A549 (cell line): Measurements from ENCODE around the gene C1orf167.

Experiments used
- CEBPB ChIP-seq, 2 experiments: fragments of >200 bp in 1 of 2; sonication (Bioruptor Twin) in 1 of 2; formaldehyde crosslinking in 1 of 2; IDR thresholded peaks; 2 replicates each; pipeline ENCODE4 v1.6.1; 2012 to 2016
- CHD2 ChIP-seq: fragments of 150-350 bp; IDR thresholded peaks from 2 replicates; pipeline ENCODE4 v1.6.1; 2014; ENCODE audit warnings: low read length; ENCODE audit not compliant: partially characterized antibody
- FOSB ChIP-seq: fragments of 250-450 bp; sonication (Bioruptor Pico); IDR thresholded peaks from 2 replicates; pipeline ENCODE4 v1.5.0; 2020; ENCODE audit warnings: mild to moderate bottlenecking, moderate library complexity
- HOXB13 ChIP-seq: fragments of 250-450 bp; sonication (Bioruptor Pico); IDR thresholded peaks from 2 replicates; pipeline ENCODE4 v1.5.0; 2020; ENCODE audit warnings: low read depth, mild to moderate bottlenecking, moderate library complexity
- JUNB ChIP-seq: fragments of >200 bp; sonication (Bioruptor Twin); formaldehyde crosslinking; IDR thresholded peaks from 2 replicates; pipeline ENCODE4 v1.6.1; 2016
- KDM5A ChIP-seq: fragments of 200-600 bp; sonication (generic); IDR thresholded peaks from 2 replicates; pipeline ENCODE4 v1.6.1; 2016; ENCODE audit warnings: antibody characterized with exemption, mild to moderate bottlenecking
- MAX ChIP-seq: IDR thresholded peaks from 2 replicates; pipeline ENCODE4 v1.6.1; 2012
- PHF8 ChIP-seq: fragments of 200-600 bp; sonication (generic); IDR thresholded peaks from 2 replicates; pipeline ENCODE4 v1.6.1; 2016; ENCODE audit warnings: low read depth, mild to moderate bottlenecking, antibody characterized with exemption, moderate library complexity, borderline replicate concordance
- POLR2A ChIP-seq: IDR thresholded peaks from 2 replicates; pipeline ENCODE4 v1.6.1; 2012; ENCODE audit warnings: mild to moderate bottlenecking, low read length
- RCOR1 ChIP-seq: fragments of 150-350 bp; IDR thresholded peaks from 2 replicates; pipeline ENCODE4 v1.6.1; 2014; ENCODE audit warnings: antibody characterized with exemption, low read length, low read depth
- TF ChIP-seq, protein P1 (sequence below): fragments of >200 bp; sonication (Bioruptor Twin); formaldehyde crosslinking; IDR thresholded peaks from 3 replicates; pipeline ENCODE4 v1.5.1; 2016
- TF ChIP-seq, protein P2 (sequence below): fragments of 150-350 bp; IDR thresholded peaks from 2 replicates; pipeline ENCODE4 v1.6.1; 2014; ENCODE audit warnings: low read depth, mild to moderate bottlenecking, low read length

DNA sequence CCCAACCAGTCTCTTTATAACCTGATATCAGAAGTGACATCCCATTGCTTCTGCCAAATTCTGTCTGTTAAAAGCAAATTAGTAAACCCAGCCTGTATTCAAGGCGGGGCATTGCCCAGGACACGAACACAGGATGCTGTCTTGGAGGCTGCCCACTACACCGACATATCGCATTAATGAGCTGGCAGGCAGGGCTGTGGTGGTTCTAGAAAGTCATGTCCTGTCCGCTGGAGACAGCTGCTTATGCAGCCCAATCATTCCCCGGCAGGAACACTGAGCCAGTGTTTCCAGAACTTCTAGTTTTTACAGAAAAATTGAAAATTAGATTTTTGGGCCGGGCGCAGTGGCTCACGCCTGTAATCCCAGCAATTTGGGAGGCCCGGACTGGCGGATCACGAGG is 19.3 kb downstream of the C1orf167 start:
- TF ChIP-seq CHD2 (no peak), RCOR1 (no peak), POLR2A (no peak), MAX (no peak), JUNB (no peak), HOXB13 (CRISPR knock-in tag) (no peak), PHF8 (no peak), CEBPB (IDR thresholded peaks at IDR 0.05) (no peak), KDM5A (no peak), FOSB (CRISPR knock-in tag) (no peak)
- TF ChIP-seq, protein P1, sequence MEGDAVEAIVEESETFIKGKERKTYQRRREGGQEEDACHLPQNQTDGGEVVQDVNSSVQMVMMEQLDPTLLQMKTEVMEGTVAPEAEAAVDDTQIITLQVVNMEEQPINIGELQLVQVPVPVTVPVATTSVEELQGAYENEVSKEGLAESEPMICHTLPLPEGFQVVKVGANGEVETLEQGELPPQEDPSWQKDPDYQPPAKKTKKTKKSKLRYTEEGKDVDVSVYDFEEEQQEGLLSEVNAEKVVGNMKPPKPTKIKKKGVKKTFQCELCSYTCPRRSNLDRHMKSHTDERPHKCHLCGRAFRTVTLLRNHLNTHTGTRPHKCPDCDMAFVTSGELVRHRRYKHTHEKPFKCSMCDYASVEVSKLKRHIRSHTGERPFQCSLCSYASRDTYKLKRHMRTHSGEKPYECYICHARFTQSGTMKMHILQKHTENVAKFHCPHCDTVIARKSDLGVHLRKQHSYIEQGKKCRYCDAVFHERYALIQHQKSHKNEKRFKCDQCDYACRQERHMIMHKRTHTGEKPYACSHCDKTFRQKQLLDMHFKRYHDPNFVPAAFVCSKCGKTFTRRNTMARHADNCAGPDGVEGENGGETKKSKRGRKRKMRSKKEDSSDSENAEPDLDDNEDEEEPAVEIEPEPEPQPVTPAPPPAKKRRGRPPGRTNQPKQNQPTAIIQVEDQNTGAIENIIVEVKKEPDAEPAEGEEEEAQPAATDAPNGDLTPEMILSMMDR, result no peak
- TF ChIP-seq, protein P2, sequence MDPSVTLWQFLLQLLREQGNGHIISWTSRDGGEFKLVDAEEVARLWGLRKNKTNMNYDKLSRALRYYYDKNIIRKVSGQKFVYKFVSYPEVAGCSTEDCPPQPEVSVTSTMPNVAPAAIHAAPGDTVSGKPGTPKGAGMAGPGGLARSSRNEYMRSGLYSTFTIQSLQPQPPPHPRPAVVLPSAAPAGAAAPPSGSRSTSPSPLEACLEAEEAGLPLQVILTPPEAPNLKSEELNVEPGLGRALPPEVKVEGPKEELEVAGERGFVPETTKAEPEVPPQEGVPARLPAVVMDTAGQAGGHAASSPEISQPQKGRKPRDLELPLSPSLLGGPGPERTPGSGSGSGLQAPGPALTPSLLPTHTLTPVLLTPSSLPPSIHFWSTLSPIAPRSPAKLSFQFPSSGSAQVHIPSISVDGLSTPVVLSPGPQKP, result no peak
